CMK (cell line): Measurements from ENCODE around the gene CCL18.
A peak's percentile ranks its signal among the peaks of the same experiment; 100 is the strongest.
"Not testable (repeated sequence)": the region's sequence is repeated elsewhere in the genome, so short reads cannot be mapped to it uniquely, and the experiment has no call there.

ENCODE experiments used
- DNase-seq: peaks from one replicate; pipeline ENCODE4 v3.0.0-alpha.2; 2010; ENCODE audit warnings: low read depth

CCL18 gene

DNA sequence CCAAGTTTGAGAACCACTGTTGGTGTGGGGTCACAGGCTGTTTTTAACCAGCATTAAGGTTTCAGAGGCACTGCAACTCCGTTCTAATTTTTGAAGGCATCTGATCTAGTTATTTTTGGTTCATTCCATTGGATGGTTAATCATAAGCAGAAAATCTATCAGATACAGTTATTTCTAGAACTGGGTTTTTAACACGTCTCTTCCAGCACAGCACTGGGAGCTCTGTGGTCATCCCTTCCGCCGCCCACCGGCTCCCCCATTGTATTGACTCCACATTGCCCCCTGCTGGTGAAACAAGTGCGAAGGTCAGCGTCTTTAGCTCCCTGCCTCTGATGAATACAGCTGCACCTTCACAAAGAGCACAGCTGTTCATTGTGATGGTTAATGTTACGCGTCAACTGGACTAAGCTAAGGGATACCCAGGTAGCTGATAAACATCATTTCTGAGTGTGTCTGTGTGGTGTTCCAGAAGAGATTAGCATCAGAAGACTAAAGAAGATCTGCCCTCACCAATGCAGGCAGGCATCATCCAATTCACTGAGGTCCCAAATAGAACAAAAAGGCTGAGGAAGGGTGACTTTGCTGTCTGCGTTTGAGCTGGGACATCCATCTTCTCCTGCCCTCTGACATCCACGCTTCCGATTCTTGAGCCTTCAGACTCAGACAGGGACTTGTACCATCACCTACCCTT, 8.5 kb downstream of the CCL18 start:
- DNase-seq: peak; percentile 57

- DNase-seq: no peak
Observed at GRCh38 chr17:36074365-36074764, 10.3 kb downstream of the CCL18 start.

DNA sequence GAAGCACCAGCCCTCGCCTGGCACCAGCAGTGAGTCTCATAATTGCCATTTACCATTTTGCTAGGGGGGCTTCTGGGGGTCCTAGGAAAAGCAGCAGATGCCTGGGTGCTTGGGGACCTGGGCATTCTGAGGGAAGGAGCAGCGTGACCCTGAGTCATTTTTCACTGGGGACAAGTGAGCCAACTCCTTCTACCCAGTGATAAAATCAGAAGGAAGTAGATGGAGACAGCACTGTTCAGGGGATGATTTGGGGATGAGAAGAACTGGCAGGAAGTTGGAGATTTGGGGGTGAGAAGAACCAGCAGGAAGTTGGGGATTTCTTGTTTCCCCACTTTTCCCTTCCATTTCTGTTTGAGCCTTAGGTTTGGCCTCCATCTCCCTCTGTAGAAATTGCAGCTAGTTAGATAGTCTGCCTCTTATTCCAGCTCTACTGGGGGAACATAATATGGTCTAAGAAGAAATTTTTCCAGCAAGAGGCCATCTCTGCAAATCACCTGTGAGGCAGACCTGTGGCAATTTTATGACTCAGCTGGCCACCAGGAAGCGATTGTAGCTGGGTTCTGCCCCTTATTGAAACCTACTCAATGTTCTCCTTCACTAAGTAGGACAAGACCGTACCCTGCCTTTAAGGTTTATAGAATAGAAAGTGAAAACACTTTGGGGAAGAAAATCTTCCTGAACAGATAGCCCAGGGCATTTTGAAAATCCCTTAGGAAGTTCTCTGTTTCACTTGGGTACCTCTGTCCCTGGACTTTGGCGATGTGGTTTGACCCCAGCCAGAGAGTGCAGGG, 17.8 kb downstream of the CCL18 start:
- DNase-seq: not testable (repeated sequence)

GRCh38 chr17:36082482-36083120, 18.5 kb downstream of the CCL18 start:
- not testable (repeated sequence) for DNase-seq

DNA sequence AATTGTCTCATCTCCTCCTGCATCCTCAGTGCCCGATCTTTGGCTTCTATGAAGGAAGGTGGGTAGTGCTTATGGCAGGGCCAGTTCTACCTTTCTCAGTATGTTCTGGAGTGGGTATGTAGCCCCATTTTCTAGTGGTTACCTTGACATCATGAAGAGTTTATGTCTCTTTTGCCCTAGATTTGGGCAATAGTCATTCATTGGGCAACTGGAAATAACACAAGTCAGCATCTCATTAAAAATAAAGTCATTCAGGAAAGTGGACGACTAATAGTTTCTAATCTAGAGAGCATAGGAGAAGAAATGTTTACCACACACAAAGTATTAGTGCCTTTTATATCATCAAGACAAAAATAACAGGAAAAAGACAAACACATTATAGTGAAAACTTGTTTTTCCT, 19.6 kb downstream of the CCL18 start:
- not testable (repeated sequence) for DNase-seq

DNA sequence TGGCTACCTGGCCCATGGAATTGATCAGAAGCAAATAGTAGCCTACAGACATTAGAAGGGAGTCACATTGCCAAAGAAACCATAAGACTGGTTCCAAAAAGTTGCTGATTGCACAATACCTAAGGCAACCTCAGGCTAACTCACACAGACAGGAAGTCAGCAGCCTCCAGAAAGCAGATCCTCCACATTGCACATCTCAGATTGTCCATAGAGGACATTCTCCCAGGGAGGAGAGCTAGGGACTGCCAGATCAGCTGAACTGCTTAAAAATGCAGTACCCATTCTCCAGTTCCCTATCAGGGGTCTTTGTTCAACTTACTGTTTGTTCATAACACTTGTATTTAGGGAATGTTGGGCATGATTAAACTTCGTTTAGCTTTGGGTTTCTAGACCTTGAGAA, 21.7 kb downstream of the CCL18 start:
- DNase-seq: no peak

DNA sequence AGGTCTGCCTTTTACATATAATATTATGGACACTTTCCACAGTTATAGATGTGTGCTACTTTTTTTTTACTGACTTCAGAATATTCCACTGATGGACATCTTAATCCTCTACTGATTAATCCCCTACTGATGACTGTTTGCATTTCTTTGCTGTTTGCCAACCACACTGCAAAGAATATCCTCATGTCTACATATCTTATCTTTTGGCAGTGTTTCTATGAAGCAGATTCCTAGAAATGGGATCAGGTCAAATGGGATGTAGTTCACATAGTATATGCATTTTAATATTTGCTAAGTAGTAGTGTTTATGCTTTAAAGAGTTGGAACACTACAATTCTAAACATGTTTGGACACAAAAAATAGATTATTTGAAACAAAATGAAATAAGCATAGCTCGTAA, 22.7 kb downstream of the CCL18 start:
- no peak for DNase-seq

GRCh38 chr17:36087471-36087870, 23.4 kb downstream of the CCL18 start:
- not testable (repeated sequence) for DNase-seq

DNA sequence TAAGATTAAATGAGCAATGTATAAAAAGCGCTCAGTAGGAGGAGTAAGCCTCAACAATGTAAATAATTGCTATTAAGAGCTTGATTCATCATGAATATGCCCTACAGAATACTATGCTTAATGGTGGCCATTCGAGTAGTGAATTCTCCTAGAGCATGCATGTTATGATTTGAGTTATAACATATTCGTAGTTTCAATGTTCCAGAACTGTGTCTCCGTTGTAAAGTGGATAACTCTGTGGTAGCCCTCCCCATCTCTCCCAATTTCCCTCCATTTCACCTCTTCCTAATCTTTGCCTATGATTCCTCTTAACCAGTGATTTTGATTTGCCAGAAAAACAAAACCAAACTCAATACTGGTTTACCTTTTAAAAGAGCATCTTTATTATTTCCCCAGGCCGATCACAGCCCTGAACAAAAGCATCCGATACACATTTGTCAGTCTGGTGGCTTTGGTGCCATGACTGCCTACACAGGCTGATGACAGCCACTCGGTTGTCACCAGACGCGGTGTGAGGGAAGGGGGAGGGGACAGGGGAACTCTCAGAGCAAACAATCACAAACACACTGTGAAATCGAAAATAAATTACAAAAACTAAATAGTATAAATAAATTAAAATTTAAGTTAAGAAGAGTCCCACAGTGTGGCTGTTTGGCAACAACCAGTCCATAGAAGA, 24.0 kb downstream of the CCL18 start:
- not testable (repeated sequence) for DNase-seq

DNA sequence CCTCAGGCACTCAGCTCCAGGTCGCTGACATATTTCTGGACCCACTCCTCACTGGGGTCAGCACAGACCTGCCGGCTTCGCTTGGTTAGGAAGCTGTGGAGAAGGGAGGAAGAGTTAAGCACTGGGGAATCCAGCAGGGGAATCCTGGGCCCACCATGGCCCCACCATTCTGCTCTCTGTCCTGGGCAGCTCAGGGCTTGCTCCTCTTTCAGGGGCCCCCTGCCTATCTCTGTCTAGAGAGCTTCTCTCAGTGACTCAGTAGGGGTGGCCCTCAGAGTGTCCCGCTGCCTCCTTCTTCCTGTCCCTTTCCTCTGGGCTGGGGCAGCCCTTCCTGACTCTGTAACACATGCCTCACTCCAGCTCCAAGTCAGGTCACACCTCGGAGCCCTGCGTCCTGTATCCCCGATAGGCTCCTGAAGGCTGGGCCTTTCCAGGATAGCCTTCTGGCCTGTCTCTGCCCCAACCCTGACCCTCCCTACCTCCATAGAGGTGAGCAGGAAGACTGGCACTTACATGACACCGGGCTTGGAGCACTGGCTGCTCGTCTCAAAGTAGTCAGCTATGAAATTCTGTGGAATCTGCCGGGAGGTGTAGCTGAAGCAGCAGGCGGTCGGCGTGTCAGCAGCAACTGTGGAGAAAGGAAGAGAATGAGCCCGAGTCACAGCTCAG, 24.7 kb downstream of the CCL18 start:
- no peak for DNase-seq

GRCh38 chr17:36089339-36089865, 25.3 kb downstream of the CCL18 start:
- DNase-seq: no peak

- DNase-seq: no peak
Observed at GRCh38 chr17:36089888-36090836, 26.1 kb downstream of the CCL18 start, which contains the start of gene CCL3. Gene CCL3 (minus strand): TSS chr17:36090143. CDS start chr17:36090058, 85 bp downstream.

DNA sequence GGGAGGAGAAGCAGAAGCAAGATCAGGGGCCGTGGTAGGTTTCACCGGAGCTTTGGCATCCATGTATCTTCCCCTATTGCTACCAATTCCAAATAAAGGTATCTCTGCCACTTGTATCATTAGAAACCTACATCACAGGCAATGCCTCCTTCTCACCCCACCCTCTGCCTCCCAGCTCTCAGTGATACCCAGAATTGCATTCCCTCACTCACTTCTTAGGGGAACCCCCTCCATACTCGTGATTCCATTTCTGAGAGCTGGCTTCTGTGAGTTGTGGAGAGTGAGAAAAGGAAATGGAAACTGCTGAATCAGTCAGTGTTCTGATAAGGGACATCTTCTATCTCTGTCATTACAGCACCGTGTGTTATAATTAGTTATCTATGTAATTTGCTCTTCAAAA, 28.2 kb downstream of the CCL18 start:
- no peak for DNase-seq

DNA sequence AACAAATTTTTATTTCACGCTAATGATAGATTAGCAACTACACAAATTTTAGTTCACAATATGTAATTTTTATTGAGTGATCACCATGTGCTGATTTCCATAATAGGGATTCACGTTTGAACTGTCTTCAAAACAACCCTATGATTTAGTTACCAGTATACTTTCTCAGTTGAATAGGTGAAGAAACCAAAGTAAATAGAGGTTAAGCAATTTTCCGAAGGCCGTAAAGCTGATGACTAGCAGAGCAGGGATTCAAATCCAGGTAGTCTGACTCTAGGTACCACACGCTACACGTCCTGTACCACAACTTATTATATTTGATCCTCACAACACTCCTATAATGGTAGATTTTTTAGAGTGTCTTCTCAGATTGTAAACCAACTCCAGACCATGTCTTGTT, 28.6 kb downstream of the CCL18 start:
- DNase-seq: not testable (repeated sequence)

GRCh38 chr17:36094232-36094631, 30.2 kb downstream of the CCL18 start:
- DNase-seq: no peak

- DNase-seq: no peak
Observed at GRCh38 chr17:36094746-36095145, 30.7 kb downstream of the CCL18 start.

GRCh38 chr17:36095992-36096391, 31.9 kb downstream of the CCL18 start:
- DNase-seq: no peak

GRCh38 chr17:36099004-36099403, 34.9 kb downstream of the CCL18 start:
- not testable (repeated sequence) for DNase-seq

- not testable (repeated sequence) for DNase-seq
Observed at GRCh38 chr17:36103401-36103975, 39.4 kb downstream of the CCL18 start, which contains the start of gene CCL4. Gene CCL4 (plus strand): TSS chr17:36103827. CDS start chr17:36103906, 79 bp downstream.

DNA sequence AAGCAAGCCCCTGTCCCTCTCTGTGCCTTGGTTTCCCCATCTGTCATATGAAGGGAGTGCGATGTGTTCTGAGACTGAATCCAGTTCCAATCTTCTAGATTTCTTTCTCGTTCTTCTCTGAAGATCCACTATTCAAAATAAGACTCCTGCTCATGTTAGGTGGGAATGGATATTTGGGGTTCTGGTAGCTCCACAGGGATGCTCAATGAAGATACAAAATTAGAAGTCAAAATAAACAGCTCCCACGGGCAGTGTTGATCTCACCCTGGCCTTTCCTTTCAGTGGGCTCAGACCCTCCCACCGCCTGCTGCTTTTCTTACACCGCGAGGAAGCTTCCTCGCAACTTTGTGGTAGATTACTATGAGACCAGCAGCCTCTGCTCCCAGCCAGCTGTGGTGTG, 40.2 kb downstream of the CCL18 start:
- DNase-seq: not testable (repeated sequence)
